ENCODE results near the gene APOBEC3C. TPM values are rescaled to one million over a fixed set of nuclear protein-coding genes. Genes with fewer than 3 reads are reported as not detected.
"Not testable (repeated sequence)": the region's sequence is repeated elsewhere in the genome, so short reads cannot be mapped to it uniquely, and the experiment has no call there.

The APOBEC3C gene
- total RNA-seq, 1 donor from 2014 or later: 25.1 TPM

DNA sequence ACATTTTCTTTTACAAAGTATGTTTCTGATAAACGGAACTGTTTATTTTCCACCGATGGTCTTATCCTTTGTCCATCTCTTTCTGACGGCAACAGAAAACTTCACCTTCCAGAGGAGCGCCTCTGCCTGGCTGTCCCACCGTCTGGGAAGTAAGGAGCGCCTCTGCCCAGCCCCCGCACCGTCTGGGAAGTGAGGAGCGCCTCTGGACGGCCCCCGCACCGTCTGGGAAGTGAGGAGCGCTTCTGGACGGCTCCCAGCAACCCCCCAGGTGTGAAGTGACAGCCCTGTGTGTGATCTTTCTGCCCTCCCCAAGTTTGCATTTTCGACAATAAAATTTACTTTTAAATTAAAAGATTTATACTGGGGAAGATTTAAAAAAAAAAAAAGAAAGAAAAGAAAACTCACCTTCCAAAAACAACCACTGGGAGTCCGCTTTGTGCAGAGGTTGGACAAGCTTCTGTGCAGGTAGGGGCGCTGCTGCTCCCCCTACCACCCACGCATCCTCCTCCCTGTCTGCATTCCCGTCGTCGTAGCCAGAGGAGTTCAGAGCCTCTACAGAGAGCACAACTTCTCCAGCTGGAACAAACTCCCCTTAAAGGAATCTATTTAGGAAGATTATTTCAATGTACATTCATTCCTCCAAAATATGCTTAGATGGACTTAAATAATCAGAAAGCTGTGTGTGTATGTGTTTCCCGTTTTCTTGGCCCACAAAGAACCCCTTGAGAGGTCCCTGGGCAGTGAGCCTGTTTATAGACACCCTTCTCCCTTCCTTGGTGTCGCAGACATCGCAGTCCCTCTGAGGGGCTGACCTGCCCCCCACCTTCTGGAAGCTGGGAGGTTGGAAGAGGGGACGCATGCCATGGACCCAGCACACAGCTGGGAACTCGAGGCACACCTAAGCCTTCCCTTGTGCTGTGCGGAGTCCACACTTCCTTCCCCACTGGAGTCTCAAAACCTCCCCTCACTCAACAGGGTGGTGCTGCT lies 32.8 kb upstream of the APOBEC3C start:
- ATAC-seq (peak; percentile 64), DNase-seq (ENCODE audit: low spot score) (no peak)
- intact Hi-C loops (cut with DNase I): no loop called here

DNA sequence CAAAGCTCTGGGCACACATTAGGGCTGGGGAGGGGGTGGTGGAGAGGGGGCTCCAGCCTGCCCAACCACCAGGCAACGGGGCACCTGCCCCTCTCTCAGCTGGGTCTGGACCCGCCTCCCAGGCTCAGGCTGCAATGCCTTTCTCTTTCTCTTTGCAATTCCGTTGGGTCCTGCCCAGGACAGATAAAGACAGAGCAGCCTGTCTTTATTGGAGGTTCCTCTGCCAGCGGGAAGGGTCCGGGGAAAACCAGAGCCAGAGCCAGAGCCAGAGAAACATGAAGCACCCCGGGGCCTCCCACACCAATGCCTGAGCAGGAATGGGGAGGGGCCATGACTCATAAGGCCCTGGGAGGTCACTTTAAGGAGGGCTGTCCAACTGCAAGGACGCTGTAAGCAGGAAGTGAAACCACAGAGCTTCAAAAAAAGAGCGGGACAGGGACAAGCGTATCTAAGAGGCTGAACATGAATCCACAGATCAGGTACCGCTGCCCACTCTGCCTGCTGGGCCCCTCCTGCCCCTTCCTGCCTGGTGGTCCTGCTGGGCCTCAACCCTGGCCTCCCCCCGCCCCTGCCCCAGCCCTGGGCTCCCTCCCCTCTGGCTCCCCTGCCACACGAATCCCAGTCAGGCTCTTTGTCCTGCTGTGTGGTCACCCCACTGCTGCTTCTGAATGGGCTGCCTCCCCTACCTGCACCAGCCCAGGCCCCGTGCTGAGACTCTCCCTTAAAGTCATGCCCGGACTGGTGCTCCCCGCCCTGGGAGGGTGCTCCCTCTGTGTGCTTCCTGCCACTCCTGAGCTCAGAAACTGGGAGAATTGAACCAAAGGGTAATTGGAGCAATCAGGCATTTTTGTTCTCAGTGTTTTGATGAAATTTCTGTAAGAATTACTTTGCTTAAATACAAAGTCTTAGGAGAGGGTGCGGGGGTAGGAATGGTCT lies 31.8 kb upstream of the APOBEC3C start, which contains the start of gene APOBEC3B:
APOBEC3B (plus strand) TSS at position 356 of the 936 bp plus-strand sequence; CDS start at position 463, 107 bp downstream.
- intact Hi-C loops (cut with DNase I): no loop called here
- ATAC-seq (peak; percentile 99), DNase-seq (ENCODE audit: low spot score) (peak; percentile 76)

DNA sequence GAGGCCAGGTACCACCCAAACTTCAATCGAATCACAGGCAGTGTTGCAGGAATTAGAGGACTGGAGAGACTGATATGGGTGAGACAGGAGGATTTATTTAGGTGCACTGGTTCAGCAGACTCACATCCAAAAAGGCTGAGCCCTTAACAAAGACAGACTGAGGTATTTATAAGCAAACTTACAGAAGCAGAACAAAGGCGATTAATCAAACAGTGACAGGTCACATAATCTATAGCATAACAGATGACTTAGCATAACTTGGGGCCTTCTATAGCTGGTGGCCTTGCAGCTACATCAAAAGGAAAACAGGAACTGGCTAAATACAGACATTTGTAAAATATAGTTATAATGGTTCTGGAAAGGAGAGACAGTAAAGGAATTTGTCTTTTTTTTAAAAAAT lies 29.8 kb upstream of the APOBEC3C start:
- intact Hi-C loops (cut with DNase I): no loop called here
- ATAC-seq: no peak
- DNase-seq (ENCODE audit: low spot score): no peak

DNA sequence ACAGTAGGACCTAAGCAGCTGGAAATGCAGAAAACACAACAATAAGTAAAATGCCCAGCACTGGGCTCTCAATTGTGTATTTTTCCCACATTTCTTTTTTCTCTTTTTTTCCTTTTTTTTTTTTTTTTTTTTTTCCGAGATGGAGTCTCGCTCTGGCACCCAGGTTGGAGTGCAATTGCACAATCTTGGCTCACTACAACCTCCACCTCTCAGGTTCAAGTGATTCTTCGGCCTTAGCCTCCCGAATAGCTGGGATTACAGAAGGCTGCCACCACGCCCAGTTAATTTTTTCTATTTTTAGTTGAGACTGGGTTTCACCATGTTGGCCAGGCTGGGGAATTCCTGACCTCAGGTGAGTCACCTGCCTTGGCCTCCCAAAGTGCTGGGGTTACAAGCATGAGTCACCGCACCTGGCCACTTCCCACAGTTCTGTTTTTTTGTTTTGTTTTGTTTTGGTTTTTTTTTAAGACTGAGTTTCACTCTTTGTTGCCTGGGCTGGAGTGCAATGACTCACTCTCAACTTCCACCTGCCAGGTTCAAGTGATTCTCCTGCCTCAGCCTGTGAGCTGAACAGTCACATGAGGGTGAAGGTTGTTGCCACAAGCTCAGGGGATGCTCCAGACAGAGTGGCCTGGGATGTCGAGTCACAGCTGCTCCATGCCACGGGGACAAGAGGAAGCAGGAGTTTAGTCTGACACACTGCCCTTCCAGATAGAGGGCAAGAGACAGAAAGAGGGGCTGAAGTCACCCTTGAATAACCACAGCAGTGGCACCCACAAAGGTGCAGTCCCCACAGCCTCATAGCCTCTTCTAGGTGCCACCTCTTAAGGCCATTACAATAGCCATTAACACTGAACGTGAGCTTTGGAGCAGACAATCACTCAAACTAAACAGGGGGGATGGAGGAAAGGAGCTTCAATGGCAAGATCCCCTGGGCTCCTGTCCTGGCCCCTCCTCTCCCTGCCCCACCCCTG lies 29.0 kb upstream of the APOBEC3C start:
- ATAC-seq; intact Hi-C loops (cut with DNase I); DNase-seq (ENCODE audit: low spot score): not testable (repeated sequence)

DNA sequence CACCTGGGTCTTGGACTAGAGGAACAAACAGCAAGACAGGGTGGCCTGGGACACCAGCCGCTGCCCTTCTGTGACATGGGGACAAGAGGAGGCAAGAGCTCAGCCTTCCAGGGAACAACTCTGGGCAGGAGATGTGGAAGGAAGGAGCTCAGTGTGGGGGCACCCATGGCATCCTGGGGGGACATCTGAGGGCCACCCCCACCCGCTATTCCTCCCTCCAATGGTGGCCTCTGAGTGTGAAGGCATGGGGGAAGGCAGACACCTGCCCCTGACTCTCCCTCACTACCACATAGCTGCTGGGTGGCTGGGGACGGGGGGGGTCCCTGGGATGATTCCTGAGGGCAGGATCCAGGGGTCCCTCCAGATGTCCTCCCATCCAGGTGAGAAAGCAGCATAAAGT lies 27.4 kb upstream of the APOBEC3C start:
- no peak for DNase-seq (ENCODE audit: low spot score)
- no peak for ATAC-seq
- intact Hi-C loops (cut with DNase I): no loop called here

DNA sequence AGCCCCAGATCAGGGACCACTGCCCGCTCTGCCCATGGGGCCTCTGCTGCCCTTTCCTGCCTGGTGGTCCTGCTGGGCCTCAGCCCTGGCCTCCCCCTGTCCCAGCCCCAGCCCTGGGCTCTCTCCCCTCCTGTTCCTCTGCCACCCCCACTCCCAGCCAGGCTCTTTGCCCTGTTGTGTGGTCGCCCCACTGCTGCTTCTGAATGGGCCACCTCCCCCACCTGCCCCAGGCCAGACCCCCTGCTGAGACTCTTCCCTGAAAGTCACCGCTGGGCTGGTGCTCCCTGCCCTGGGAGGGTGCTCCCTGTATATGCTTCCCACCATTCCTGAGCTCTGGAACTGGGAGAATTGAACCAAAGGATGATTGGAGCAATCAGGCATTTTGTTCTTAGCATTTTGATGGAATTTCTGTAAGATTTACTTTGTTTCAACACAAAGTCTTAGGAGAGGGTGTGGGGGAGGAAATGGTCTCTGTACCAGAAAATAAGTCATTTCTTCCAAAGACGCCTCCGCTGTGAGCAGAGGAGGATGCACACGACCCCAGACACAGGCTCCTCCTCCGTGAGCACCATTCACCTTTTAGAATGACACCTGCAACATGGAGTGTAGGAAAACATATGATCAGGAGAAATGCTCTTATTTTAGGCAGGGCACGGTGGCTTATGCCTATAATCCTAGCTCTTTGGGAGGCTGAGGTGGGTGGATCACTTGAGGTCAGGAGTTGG lies 26.7 kb upstream of the APOBEC3C start:
- ATAC-seq: no peak
- DNase-seq (ENCODE audit: low spot score): no peak
- intact Hi-C loops (cut with DNase I): no loop called here

DNA sequence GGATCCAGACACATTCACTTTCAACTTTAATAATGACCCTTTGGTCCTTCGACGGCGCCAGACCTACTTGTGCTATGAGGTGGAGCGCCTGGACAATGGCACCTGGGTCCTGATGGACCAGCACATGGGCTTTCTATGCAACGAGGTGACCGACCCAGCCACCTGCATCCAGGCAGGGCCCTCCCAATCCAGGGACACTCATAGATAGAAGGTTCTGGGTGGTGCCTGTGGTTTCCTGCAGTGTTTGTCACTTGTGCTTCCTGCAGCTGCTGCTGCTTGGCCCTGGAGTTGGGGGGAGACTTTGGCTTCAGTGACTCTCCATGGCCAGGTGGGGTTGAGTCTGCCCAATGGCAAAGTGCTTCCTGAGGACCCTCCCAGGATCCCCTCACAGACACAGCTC lies 24.6 kb upstream of the APOBEC3C start:
- no peak for ATAC-seq
- no peak for DNase-seq (ENCODE audit: low spot score)
- intact Hi-C loops (cut with DNase I): no loop called here

DNA sequence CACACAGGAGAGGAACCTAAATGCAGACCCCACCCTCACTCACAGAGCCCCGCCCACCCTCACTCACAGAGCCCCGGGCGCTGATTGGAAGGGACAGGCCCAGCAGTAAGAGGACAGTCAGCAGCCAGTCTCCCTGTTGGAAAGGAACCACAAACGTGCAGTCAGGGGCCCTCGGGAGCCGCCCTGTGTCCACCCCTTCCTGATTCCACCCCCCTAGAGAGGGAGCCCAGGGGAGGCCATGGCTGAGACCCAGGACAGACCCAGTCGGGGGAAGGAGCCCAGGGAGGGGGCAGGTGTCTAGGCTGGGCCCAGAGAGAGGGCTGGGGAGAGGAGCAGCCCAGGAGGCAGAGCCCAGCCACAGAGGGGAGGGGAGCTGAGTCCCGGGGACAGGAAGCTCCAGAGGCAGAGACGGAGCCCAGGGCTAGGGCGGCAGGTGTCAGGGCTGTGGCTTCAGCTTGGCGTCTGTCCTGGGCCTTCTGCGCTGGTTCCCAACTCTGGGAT lies 21.1 kb upstream of the APOBEC3C start:
- intact Hi-C loops (cut with DNase I): loop anchor here (1.0 kb wide), 1 partner anchor 34 kb away; no protein-coding TSS in a partner anchor
- not testable (repeated sequence) for DNase-seq (ENCODE audit: low spot score)
- peak; percentile 53 for ATAC-seq

DNA sequence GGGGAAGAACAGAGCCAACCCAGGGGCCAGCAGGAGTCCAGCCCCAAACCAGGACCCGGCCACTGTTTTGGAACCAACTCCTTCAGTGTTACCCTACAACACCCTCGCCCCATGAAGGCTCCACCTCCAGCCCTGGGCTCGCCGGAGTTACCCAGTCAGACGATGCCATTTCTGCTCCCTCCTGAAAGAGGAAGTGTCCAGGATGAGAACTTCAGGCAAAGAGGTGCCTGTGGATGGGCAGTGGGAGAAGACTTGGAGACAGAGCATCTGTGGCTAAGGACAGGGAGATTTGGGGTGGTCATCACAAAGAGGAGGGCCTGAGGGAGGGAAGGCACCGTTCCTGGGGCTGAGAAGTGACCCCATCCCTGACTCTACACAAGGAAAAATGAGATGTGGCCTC lies 18.0 kb upstream of the APOBEC3C start:
- intact Hi-C loops (cut with DNase I): no loop called here

DNA sequence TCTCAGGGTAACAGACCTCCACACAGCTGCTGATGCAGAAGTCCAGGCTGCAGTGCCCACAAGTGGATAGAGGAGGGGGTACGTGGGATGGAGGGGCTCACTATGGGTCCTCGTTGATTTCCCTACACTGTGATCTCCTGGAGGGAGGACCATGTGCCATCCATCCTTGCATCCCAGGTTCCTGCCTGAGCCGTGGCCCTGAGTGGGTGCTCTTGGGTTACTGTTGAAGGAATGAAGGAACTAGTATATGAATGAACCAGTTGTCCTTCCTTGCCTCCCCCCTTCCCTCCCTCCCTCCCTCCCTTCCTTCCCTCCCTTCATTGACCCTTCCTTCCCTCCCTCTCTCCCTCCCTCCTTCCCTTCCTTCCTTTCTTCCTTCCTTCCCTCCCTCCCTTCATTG lies 16.5 kb upstream of the APOBEC3C start:
- no peak for DNase-seq (ENCODE audit: low spot score)
- ATAC-seq: no peak
- intact Hi-C loops (cut with DNase I): no loop called here

More for the DNA sequence above, 18.0 kb upstream of the APOBEC3C start:
- ATAC-seq (no peak), DNase-seq (ENCODE audit: low spot score) (no peak)

DNA sequence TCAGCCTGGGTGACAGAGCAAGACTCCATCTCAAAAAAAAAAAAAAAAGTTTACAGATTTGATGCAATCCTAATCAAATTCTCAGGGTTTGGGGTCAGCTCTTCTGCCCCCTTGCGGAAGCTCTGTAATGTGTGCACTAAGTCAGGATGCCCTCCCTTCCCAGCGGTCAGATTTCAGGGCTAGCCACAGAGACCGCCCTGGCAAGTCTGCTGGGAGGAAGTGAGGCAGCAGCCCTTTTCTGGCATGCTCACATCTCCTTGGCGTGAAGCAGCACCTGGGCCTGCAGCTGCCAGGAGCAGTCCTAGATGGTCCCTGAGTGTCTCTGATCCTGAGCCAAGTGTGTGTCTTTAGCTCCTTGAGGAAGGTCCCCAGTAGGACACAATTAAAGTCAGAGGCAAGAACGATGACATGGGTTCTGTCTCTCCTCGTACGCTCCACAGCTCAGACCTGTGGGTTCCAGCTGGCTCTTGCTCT lies 10.9 kb upstream of the APOBEC3C start:
- peak; percentile 87 for DNase-seq (ENCODE audit: low spot score)
- ATAC-seq: peak; percentile 95
- intact Hi-C loops (cut with DNase I): no loop called here

DNA sequence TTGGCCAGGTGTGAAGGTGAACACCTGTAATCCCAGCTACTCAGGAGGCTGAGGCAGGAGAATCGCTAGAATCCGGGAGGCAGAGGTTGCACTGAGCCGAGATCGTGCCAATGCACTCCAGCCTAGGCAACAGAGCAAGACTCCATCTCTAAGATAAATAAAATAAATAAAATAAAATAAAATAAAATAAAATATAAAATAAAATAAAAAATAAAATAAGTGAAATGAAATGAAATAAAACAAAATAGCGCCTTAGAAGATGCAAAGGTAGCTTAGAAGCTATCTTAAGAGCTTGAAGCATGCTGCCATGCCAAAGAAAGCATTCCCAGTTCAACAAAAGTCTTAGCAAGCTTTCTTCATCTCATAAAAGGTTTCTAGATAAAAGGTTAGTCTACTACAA lies 6.9 kb upstream of the APOBEC3C start:
- ATAC-seq (no peak), DNase-seq (ENCODE audit: low spot score) (no peak)
- intact Hi-C loops (cut with DNase I): no loop called here

DNA sequence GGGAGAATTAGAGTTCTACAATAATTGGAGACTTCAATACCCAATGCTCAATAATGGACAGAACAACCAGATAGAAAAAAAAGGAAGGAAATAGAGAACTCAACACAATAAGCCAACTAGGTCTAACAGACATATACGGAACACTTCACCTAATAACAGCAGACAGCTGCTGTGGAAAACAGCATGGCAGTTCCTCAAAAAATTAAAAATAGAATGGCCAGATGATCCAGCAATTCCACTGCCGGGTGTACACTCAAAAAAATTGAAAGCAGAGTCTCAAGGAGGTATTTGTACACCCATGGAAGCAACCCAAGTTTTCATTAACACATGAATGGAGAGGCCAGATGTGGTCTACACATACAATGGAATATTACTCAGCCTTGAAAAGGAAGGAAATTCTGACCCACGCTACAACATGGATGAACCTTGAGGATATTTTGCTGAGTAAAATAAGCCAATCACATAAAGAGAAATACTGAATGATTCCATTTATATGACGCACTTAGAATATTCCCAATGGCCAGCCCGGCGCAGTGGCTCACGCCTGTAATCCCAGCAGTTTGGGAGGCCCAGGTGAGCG lies 5.7 kb upstream of the APOBEC3C start:
- ATAC-seq: peak; percentile 25
- intact Hi-C loops (cut with DNase I); DNase-seq (ENCODE audit: low spot score): not testable (repeated sequence)

DNA sequence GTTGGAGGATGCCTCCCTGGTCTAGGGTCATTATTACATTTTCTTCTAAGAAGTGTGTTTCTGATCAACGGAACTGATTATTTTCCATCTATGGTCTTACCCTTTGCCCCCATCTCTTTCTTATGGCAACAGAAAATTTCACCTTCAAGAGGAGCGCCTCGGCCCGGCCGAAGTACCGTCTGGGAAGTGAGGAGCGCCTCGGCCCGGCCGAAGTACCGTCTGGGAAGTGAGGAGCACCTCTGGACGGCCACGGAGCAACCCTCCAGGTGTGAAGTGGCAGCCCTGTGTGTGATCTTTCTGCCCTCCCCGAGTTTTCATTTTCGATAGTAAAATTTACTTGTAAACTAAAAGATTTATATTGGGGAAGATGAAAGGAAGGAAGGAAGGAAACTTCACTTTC lies 3.1 kb upstream of the APOBEC3C start:
- DNase-seq (ENCODE audit: low spot score) (no peak), ATAC-seq (no peak)
- intact Hi-C loops (cut with DNase I): loop anchor here (10.0 kb wide), 1 partner anchor 146 kb away; no protein-coding TSS in a partner anchor

DNA sequence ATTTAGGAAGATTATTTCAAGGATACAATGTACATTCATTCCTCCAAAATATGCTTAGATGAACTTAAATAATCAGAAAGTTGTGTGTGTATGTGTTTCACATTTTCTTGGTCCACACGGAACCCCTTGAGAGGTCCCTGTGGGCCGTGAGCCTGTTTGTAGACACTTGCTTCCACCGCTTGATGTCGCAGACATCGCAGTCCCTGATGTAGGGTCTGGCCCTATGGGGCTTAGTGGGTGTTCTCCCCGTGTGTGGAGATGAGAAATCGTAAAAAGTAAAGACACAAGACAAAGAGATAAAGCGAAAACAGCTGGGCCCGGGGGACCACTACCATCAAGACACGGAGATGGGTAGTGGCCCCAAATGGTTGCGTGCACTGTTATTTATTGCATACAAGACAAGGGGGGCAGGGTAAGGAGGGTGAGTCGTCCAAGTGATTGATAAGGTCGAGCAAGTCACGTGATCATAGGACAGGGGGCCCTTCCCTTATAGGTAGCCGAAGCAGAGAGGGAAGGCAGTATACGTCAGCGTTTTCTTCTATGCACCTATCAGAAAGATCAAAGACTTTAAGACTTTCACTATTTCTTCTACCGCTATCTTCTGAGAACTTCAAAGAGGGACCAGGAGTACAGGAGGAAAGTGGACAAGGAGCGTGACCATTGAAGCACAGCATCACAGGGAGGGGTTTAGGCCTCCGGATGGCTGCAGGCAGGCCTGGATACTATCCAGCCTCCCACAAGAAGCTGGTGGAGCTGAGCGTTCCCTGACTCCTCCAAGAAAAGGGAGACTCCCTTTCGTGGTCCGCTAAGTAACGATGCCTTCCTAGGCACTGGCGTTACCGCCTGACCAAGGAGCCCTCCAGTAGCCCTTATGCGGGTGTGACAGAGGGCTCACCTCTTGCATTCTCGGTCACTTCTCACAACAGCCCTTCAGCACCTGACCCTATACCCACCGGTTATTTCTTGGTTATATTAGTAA lies 1.2 kb upstream of the APOBEC3C start:
- intact Hi-C loops (cut with DNase I): loop anchor here (10.0 kb wide), 1 partner anchor 148 kb away; no protein-coding TSS in a partner anchor
- DNase-seq (ENCODE audit: low spot score) (no peak), ATAC-seq (no peak)

DNA sequence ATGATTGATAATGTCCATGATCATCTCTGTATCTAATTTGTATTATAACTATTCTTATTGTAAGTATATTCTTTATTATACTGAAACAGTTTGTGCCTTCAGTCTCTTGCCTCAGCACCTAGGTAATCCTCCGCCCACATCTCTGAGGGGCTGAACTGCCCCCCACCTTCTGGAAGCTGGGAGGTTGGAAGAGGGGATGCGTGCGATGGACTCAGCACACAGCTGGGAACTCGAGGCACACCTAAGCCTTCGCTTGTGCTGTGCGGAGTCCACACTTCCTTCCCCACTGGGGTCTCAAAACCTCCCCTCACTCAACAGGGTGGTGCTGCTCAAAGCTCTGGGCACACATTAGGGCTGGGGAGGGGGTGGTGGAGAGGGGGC lies 506 bp upstream of the APOBEC3C start:
- ATAC-seq; DNase-seq (ENCODE audit: low spot score): not testable (repeated sequence)
- intact Hi-C loops (cut with DNase I): loop anchor here (10.0 kb wide), 1 partner anchor 149 kb away; no protein-coding TSS in a partner anchor

Measured in sciatic nerve (tissue), 2 donors.